ENCODE results near the gene HOXB4. TPM values are rescaled to one million over a fixed set of nuclear protein-coding genes. Genes with fewer than 3 reads are reported as not detected.

The HOXB4 gene
- total and polyA plus RNA-seq, 3 experiments from 2014 or later = 0.33 to 3.7 (median 3.4) TPM

GRCh38 chr17:48609033-48609432, 30.9 kb upstream of the HOXB4 start:
- no peak for DNase-seq
- Mint-ChIP-seq H3K27me3 (peaks cover 73 to 79% of the 10 kb centered on the region in 2 donors), H3K27ac (peak overlapping the region in 2 of 8 donors; percentile 7 to 48), H3K4me1 (peaks cover 28 to 48% (median 41%) of the 10 kb centered on the region in 3 donors), H3K4me3 (peak overlapping the region; percentile 10 to 97 (median 66)), H3K36me3 (peaks cover 0 to 6% (median 0%) of the 10 kb centered on the region in 3 donors), H3K9me3 (peaks cover 0 to 3% (median 0%) of the 10 kb centered on the region in 5 donors)
- peak overlapping the region; percentile 57 for H3K27ac ChIP-seq (ENCODE audit: low read depth, low read length)
- H3K36me3 ChIP-seq (ENCODE audit: insufficient read depth, low read length) = no peaks in the 10 kb centered on the region
- H3K4me1 ChIP-seq (ENCODE audit: insufficient read depth, low read length) = peaks cover 36% of the 10 kb centered on the region
- ChIA-PET CTCF (interaction anchor here (1.3 to 2.1 kb wide), 2 partner anchors 9 to 16 kb away, joined by 3 to 8 read pairs; partner anchors contain the start of gene HOXB5), POLR2A (interaction anchor here (0.9 to 1.0 kb wide), 2 partner anchors 10 to 16 kb away, joined by 3 read pairs; partner anchors contain the start of gene HOXB5)
- H3K27me3 ChIP-seq (ENCODE audit: insufficient read depth, low read length, poor library complexity, severe bottlenecking) = peaks cover 47% of the 10 kb centered on the region
- no peaks in the 10 kb centered on the region for H3K9me3 ChIP-seq (ENCODE audit: low read length)
- H3K4me3 ChIP-seq (ENCODE audit: low read length) = no peak overlapping the region

DNA sequence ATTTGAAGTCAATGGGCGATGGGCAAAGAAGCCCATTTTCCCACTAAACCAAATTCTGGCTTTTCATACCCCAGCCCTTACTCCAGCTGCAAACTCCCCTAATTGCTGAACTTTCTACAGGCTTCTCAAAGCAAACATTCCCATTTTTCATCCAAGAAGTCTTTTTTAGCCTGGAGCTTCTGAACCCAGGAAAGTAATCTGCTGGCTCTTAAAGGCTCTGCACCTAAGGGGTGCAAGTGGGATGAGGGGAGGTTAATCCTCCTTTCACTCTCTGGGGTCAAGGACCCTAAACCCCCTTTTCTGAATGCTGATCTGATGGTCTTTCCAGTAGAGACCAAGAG, 30.3 kb upstream of the HOXB4 start:
- Histone ChIP-seq H3K4me3 (ENCODE audit: low read length) (no peak overlapping the region), H3K36me3 (ENCODE audit: insufficient read depth, low read length) (no peaks in the 10 kb centered on the region), H3K27me3 (ENCODE audit: insufficient read depth, low read length, poor library complexity, severe bottlenecking) (peaks cover 47% of the 10 kb centered on the region), H3K27ac (ENCODE audit: low read depth, low read length) (no peak overlapping the region), H3K9me3 (ENCODE audit: low read length) (no peaks in the 10 kb centered on the region), H3K4me1 (ENCODE audit: insufficient read depth, low read length) (peaks cover 31% of the 10 kb centered on the region)
- Mint-ChIP-seq H3K36me3 (peaks cover 0 to 6% (median 0%) of the 10 kb centered on the region in 3 donors), H3K9me3 (peaks cover 0 to 1% (median 0%) of the 10 kb centered on the region in 5 donors), H3K4me3 (peak overlapping the region in 3 of 7 donors; percentile 65 to 93 (median 66)), H3K27me3 (peaks cover 73 to 79% of the 10 kb centered on the region in 2 donors), H3K4me1 (peaks cover 23 to 47% (median 39%) of the 10 kb centered on the region in 3 donors), H3K27ac (peak overlapping the region in 1 of 8 donors; percentile 48)
- no peak for DNase-seq
- ChIA-PET POLR2A (interaction anchor here (1.0 kb wide), 1 partner anchor 15 kb away, joined by 3 read pairs; the partner anchor contains the start of gene HOXB5), CTCF (interaction anchor here (1.3 kb wide), 1 partner anchor 8 kb away, joined by 3 read pairs; no protein-coding TSS in a partner anchor)

GRCh38 chr17:48606892-48607614, 28.9 kb upstream of the HOXB4 start:
- CTCF ChIA-PET = no interaction called here
- H3K4me3 Mint-ChIP-seq = peak overlapping the region in 1 of 7 donors; percentile 29
- POLR2A ChIA-PET = no interaction called here
- peaks cover 17 to 47% (median 35%) of the 10 kb centered on the region in 3 donors for H3K4me1 Mint-ChIP-seq
- peaks cover 78 to 83% of the 10 kb centered on the region in 2 donors for H3K27me3 Mint-ChIP-seq
- no peak overlapping the region for H3K4me3 ChIP-seq (ENCODE audit: low read length)
- DNase-seq = no peak
- peak overlapping the region in 1 of 8 donors; percentile 1 for H3K27ac Mint-ChIP-seq
- H3K9me3 Mint-ChIP-seq = no peaks in the 10 kb centered on the region
- no peaks in the 10 kb centered on the region for H3K36me3 ChIP-seq (ENCODE audit: insufficient read depth, low read length)
- peaks cover 0 to 6% (median 0%) of the 10 kb centered on the region in 3 donors for H3K36me3 Mint-ChIP-seq
- H3K27me3 ChIP-seq (ENCODE audit: insufficient read depth, low read length, poor library complexity, severe bottlenecking) = peaks cover 53% of the 10 kb centered on the region
- peaks cover 20% of the 10 kb centered on the region for H3K4me1 ChIP-seq (ENCODE audit: insufficient read depth, low read length)
- no peak overlapping the region for H3K27ac ChIP-seq (ENCODE audit: low read depth, low read length)
- no peaks in the 10 kb centered on the region for H3K9me3 ChIP-seq (ENCODE audit: low read length)

GRCh38 chr17:48605991-48606891, 28.1 kb upstream of the HOXB4 start:
- peaks cover 80 to 85% of the 10 kb centered on the region in 2 donors for H3K27me3 Mint-ChIP-seq
- H3K4me1 Mint-ChIP-seq = peaks cover 16 to 46% (median 32%) of the 10 kb centered on the region in 3 donors
- ChIA-PET POLR2A (no interaction called here), CTCF (no interaction called here)
- peak overlapping the region in 1 of 8 donors; percentile 1 for H3K27ac Mint-ChIP-seq
- no peak overlapping the region for H3K4me3 ChIP-seq (ENCODE audit: low read length)
- peaks cover 15% of the 10 kb centered on the region for H3K4me1 ChIP-seq (ENCODE audit: insufficient read depth, low read length)
- H3K9me3 Mint-ChIP-seq = no peaks in the 10 kb centered on the region
- DNase-seq = no peak
- peaks cover 53% of the 10 kb centered on the region for H3K27me3 ChIP-seq (ENCODE audit: insufficient read depth, low read length, poor library complexity, severe bottlenecking)
- H3K36me3 Mint-ChIP-seq = peaks cover 0 to 6% (median 0%) of the 10 kb centered on the region in 3 donors
- no peaks in the 10 kb centered on the region for H3K9me3 ChIP-seq (ENCODE audit: low read length)
- peak overlapping the region in 1 of 7 donors; percentile 29 for H3K4me3 Mint-ChIP-seq
- H3K27ac ChIP-seq (ENCODE audit: low read depth, low read length) = no peak overlapping the region
- no peaks in the 10 kb centered on the region for H3K36me3 ChIP-seq (ENCODE audit: insufficient read depth, low read length)

GRCh38 chr17:48605409-48605919, 27.3 kb upstream of the HOXB4 start:
- no peaks in the 10 kb centered on the region for H3K9me3 Mint-ChIP-seq
- Histone ChIP-seq H3K9me3 (ENCODE audit: low read length) (no peaks in the 10 kb centered on the region), H3K4me1 (ENCODE audit: insufficient read depth, low read length) (peaks cover 7% of the 10 kb centered on the region), H3K36me3 (ENCODE audit: insufficient read depth, low read length) (no peaks in the 10 kb centered on the region), H3K27me3 (ENCODE audit: insufficient read depth, low read length, poor library complexity, severe bottlenecking) (peaks cover 51% of the 10 kb centered on the region), H3K27ac (ENCODE audit: low read depth, low read length) (peak overlapping the region; percentile 40), H3K4me3 (ENCODE audit: low read length) (no peak overlapping the region)
- no peak for DNase-seq
- POLR2A ChIA-PET = no interaction called here
- H3K27ac Mint-ChIP-seq = no peak overlapping the region
- peaks cover 81 to 86% of the 10 kb centered on the region in 2 donors for H3K27me3 Mint-ChIP-seq
- H3K4me1 Mint-ChIP-seq = peaks cover 11 to 39% (median 26%) of the 10 kb centered on the region in 3 donors
- CTCF ChIA-PET = no interaction called here
- H3K36me3 Mint-ChIP-seq = no peaks in the 10 kb centered on the region
- peak overlapping the region in 1 of 7 donors; percentile 53 for H3K4me3 Mint-ChIP-seq

- POLR2A ChIA-PET = no interaction called here
- Mint-ChIP-seq H3K27ac (peak within 1 kb of the TSS in 1 of 8 donors; percentile 24), H3K4me1 (peaks cover 11 to 34% (median 26%) of the 10 kb centered on the region in 3 donors), H3K36me3 (no peaks in the 10 kb centered on the region), H3K4me3 (peak within 1 kb of the TSS in 4 of 7 donors; percentile 4 to 53 (median 17)), H3K27me3 (peaks cover 86 to 92% of the 10 kb centered on the region in 2 donors), H3K9me3 (no peaks in the 10 kb centered on the region)
- Histone ChIP-seq H3K4me1 (ENCODE audit: insufficient read depth, low read length) (peaks cover 3% of the 10 kb centered on the region), H3K27ac (ENCODE audit: low read depth, low read length) (peak within 1 kb of the TSS; percentile 40), H3K9me3 (ENCODE audit: low read length) (no peaks in the 10 kb centered on the region), H3K36me3 (ENCODE audit: insufficient read depth, low read length) (no peaks in the 10 kb centered on the region), H3K27me3 (ENCODE audit: insufficient read depth, low read length, poor library complexity, severe bottlenecking) (peaks cover 52% of the 10 kb centered on the region), H3K4me3 (ENCODE audit: low read length) (no peak within 1 kb of the TSS)
- DNase-seq = no peak
- CTCF ChIA-PET = no interaction called here
These were observed 26.7 kb upstream of the HOXB4 start, which contains the start of gene HOXB6 for GRCh38 chr17:48604770-48605329. HOXB6 (minus strand) TSS chr17:48604986; CDS start chr17:48598150, 6,836 bp downstream.

DNA sequence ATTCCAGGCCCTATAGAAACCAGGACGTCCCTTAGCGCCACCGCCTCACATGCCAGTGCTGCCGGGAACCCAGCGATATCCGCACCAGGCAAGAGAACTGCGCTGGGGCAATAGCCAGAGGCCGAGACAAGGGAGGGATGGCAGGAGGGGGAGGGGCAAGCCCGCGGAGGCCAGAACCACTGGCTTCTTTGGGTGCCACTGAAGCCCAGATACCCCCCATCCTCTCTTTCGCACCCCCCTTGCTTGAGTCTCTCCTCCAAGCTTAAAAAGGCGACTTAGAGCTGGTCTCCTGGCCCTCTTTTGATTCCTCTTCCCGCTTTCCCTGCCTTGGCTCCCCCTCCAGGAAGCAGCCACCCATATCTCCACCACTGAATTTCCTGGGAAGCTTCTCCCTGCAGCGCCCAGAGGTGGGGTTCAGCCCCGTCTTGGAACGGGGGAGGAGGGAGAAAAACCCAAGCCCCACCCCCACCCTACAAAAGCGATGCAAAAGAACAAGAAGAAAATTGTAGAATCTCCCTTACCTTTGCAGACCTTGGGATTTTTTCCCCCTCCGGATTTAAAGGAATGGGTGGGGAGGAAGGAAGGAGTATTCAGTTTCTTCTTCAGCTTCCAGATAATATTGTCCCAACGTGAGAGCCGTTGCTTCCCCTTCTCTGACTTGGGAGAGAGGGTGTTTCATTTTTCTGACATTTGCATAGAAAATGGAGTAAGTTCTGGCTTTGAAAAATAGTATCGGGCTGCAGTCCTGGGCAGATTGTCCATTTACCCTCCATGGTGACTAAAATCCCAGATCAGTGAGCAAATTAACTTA, 26.0 kb upstream of the HOXB4 start:
- DNase-seq = no peak
- no peak overlapping the region for H3K27ac Mint-ChIP-seq
- no peaks in the 10 kb centered on the region for H3K4me1 ChIP-seq (ENCODE audit: insufficient read depth, low read length)
- ChIA-PET CTCF (no interaction called here), POLR2A (interaction anchor here (0.6 kb wide), 1 partner anchor 10 kb away, joined by 9 read pairs; no protein-coding TSS in a partner anchor)
- peak overlapping the region in 3 of 7 donors; percentile 8 to 53 (median 26) for H3K4me3 Mint-ChIP-seq
- H3K9me3 ChIP-seq (ENCODE audit: low read length) = no peaks in the 10 kb centered on the region
- peak overlapping the region; percentile 40 for H3K27ac ChIP-seq (ENCODE audit: low read depth, low read length)
- H3K9me3 Mint-ChIP-seq = no peaks in the 10 kb centered on the region
- peaks cover 90 to 92% of the 10 kb centered on the region in 2 donors for H3K27me3 Mint-ChIP-seq
- H3K4me1 Mint-ChIP-seq = peaks cover 11 to 33% (median 26%) of the 10 kb centered on the region in 3 donors
- H3K36me3 Mint-ChIP-seq = no peaks in the 10 kb centered on the region
- H3K4me3 ChIP-seq (ENCODE audit: low read length) = no peak overlapping the region
- no peaks in the 10 kb centered on the region for H3K36me3 ChIP-seq (ENCODE audit: insufficient read depth, low read length)
- peaks cover 52% of the 10 kb centered on the region for H3K27me3 ChIP-seq (ENCODE audit: insufficient read depth, low read length, poor library complexity, severe bottlenecking)

All from CD8-positive, alpha-beta memory T cell (primary cell).